CD4-positive, alpha-beta T cell treated with Interleukin-4 for 4 hours (primary cell): ENCODE results near the gene BCL6.
"Not testable (repeated sequence)": the region's sequence is repeated elsewhere in the genome, so short reads cannot be mapped to it uniquely, and the experiment has no call there.

Experiments
- DNase-seq: peaks from one replicate; pipeline ENCODE4 v3.0.0-alpha.2; 2020

The BCL6 gene

DNA sequence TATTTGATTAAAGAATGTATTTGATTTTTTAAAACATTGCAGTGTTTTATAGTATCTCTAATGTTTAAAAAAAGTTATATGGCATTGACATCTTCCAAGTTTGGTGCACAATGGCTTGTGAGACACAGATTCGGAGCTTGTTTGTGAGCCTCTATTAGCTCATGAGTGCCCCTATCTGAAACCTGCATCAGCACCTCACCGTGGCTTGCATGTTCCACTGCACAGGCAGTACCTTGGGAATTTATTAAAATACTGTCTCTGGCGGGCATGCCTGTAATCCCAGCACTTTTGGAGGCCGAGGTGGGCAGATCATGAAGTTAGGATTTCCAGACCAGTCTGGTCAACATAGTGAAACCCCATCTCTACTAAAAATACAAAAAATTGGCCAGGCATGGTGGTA lies 36.1 kb downstream of the BCL6 start:
- no peak for DNase-seq

DNA sequence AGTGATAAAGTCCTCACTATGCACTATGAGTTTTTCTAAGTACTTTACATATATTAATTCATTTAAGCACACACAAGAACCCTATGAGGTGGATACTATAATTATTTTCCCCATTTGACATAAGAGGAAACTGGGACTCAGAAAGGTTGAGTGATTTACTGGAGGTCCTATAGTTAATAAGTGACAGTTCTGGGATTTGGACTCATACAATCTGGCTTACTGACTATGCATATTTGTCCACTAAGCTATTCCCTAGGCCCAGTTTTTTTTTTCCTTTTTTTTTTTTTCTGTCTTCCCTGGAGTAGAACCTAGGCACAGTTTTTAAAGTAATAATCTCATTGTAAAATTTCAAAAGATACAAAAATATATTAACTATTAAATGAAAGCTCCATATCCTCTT lies 36.6 kb downstream of the BCL6 start:
- DNase-seq: no peak

DNA sequence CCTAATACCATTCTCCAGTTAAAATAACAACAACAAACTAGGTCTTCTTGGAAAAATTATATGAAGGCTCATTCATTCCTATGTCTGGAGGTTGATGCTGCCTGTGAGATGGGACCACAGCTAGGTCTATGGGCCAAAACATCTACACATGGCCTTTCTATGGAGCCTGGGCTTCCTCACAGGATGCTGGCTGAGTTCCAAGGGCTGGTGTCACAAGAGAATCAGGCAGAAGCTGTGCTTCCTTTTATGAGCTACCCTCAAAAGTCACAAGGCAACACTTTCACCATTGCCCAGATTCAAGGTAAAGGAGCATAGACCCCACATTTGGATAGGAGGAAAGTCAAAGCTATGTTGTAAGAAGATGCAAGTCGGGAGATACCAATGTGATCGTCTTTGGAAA lies 38.3 kb downstream of the BCL6 start:
- DNase-seq: no peak

DNA sequence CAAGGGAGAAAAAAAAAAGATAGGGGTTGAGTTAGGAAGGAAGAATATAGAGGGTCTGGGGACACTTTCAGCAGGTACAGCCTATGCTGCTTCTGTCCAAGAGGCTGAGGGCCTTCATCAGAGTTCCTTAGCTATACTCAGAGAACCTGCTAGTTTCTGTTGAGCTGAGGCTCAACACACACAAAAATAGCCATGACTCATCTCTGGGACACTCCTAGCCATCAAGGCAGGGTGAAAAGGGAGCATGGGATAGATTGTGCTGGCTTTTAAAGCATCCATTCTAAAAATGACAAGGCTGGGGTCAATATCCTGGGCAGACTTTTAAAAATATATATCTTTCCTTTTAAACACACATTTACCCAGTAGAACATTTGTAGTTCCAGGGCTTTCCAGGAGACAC lies 40.1 kb downstream of the BCL6 start:
- no peak for DNase-seq

DNA sequence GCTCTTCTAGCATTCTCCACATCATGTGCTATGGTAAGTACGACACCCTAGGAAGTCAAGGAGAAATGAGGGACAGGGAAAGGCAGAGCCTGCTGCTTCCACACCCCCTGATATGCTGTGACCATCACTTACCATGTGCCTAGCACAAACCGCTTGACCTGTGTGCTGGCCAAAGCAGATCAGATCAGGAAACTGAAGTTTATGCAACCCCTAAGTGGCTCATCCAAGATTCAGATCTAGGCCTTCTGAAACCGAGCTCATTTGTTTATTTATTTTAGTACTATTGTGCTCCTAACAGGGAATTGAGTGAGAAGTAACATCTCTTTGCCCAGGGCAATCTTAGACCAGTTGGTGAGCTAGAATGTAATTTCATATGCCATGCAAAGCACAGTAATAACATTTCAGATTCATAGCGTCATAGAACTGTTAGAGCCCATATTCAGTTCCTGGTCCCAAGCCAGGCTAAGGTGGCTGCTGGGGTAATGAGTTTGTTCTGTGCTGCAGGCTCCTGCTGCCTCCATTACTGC lies 42.7 kb downstream of the BCL6 start, which contains the start of gene RTP2:
TSS of gene RTP2 (minus strand) at position 51 of the 527 bp plus-strand sequence. CDS start 429 bp downstream, outside the sequence.
- no peak for DNase-seq

DNA sequence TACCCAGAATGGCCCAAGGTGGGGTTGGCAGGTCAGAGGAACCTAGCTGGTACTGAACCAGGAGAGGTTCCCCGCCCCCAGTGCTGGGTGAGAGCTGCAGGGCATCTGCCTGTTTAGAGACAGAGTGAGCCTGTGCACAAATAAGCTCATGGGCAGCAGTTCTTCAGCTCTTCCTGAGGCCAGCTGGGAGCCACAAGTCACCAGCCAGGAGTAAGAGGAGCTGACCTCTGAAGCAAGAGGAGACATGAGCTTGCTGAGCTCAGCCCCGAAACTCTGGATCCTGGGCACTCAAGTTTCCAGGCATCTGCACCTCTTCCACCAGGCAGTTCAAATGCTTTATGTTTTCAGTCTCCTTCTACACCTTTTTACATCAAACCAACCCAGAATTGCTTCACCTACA lies 45.0 kb downstream of the BCL6 start:
- no peak for DNase-seq

DNA sequence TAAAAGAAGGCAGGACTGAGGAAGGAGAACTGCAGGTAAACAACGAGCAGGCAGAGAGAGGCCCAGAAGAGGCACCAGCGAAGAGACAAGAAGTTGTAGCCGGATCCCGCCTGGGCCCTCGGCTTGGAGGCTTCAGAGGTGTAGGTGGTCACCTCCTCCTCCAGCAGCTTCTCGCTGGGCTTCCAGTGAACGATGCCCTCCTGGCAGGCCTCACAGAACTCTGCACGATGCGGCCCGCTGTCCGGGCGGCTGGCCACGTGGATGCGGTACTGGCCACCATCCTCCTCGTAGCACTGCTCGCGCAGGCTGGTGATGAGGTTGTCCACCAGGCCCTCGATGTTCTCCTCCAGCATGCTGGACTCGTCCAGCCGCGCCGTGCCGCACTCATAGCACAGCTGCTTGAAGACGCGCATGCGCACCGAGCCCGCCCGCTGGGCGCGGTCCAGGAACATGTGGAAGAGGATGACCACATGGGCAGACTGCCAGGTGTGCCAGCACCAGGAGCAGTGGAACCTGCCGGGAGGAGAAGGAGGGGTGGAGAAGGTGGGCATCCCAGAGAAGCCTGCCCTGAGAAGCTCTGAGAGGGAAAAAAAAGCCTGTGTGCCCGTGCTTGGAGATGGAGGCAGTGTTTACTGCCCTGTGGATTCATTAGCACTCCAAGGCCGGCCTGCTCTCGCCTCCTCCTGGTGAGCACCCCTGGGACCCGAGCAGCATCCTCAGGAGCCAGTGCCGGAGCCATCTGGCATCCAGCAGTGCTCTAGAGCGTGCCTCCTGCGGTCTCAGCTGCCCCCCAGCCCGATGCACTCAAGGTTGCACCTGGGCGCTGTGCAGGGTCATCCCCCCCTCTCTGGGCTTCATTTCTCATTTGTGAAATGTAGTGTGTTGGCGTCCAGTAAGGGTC lies 46.5 kb downstream of the BCL6 start:
- DNase-seq: no peak

DNA sequence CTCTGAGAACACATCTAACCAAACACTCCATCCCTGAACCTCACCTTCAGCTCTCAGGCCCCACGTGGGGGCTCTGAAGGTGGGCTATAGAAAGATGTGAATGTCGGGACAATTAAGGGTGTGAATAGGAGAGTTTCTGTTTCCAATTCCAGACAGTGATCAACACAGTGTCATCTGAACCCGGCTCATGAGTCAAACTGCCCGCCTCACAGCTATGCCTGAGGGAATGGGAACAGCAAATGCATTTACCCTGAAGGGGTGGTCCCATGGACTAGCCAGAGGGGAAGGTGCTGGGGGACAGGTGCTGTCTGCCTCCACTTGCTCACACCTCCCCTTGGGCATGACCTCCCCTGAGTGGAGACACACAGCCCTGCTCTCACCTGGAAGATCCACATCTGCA lies 49.2 kb downstream of the BCL6 start:
- DNase-seq: no peak

DNA sequence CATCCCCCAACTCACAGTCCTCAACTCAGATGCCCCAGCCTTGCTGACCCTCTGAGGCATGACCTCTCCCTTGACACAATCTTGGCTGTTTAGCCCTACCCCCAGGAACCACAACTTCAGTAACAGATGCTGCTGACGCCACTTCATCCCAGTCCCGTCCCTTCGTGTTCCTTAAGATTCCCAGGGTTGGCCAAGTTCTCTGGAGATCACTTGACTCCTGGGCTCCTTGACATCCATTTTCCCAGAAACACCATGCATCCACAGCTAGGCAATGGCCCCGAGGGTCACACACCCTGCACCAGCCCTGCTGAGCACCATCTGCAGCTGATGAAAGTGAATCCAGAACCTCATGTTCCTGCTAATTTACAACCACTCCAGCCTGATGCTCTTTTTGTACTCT lies 49.8 kb downstream of the BCL6 start:
- DNase-seq: no peak

DNA sequence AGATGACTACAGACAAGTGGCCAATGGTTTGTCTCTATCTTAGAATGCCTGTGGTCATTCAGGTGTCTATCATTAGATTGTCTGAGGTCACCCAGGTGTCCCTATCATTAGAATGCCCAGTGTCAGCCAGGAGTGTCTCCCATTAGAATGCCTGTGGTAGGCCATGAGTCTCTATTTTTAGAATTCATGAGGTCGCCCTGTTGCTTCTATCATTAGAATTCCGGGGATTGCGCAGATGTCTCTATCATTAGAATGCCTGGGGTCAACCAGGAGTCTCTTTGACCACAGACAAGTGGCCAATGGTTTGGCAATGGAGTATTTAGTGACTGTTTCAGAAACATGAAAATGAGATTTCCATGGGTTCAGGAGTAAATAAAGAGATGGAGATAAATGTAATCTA lies 50.5 kb downstream of the BCL6 start:
- DNase-seq: no peak

DNA sequence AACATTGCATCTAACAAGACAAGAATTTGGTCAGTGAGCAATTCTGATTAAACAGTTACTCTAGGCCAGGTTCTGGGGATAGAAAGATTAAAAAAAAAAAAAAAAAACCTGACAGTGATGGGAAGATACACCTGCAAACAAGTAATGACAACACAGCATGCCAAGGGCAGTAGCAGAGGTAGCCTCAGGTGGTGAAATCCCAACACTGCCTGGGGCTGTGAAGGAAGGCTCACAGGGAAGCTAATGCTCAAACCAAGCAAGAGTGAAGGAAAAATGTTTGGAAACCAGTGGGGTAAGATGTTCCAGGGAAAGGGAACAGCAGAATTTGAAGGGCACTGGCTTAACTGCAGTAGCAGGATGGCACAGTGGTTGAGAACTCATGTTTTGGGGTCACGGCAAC lies 51.8 kb downstream of the BCL6 start:
- no peak for DNase-seq

DNA sequence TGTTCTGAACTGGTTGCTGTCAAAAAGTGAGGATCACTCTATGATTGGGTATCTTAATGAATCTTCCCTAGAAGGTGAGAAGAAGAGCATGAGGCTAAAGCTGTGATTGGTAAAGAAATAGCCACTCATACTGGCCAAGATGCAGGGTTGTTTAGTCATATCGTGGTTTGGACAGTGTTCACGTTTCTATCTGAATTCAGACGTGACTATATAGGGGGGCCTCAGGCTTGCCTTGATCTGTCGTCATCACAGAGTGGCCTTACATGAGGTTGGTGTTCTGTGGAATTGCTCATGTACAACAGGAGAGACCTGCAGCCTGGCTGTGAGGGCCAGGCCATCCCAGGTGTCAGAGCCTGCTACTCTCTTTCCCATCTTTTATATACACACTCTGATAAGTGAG lies 55.3 kb downstream of the BCL6 start:
- DNase-seq: no peak

DNA sequence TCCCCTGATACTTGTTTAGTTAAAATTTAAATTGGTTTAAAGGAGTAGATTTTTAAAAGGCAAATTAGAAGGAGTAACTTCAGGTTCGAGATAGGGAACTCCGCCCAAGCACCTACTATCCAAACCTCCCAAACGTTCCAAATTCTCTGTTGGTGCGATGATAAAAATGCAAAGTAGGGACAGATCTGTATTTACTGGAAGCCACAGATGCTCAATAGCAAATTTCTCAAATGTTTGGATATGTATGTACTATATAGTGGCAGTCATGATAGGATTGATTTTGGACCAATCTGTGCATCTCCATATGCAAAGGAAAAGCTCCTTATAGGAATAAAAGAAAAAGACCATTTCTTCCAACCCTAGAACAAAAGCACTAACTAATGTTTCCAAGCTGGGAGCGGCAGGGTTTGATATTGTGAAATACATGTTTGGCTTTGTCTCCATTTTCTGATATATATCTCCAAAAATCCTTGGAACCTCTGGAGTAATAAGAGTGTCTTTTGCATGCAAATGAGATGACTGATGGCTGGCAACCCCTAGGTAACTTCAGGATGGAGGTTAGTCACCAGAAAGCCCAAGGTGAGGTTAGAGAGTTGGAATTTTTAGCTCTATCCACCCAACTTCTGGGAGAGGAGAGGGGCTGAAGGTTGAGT lies 58.5 kb downstream of the BCL6 start:
- DNase-seq: no peak

DNA sequence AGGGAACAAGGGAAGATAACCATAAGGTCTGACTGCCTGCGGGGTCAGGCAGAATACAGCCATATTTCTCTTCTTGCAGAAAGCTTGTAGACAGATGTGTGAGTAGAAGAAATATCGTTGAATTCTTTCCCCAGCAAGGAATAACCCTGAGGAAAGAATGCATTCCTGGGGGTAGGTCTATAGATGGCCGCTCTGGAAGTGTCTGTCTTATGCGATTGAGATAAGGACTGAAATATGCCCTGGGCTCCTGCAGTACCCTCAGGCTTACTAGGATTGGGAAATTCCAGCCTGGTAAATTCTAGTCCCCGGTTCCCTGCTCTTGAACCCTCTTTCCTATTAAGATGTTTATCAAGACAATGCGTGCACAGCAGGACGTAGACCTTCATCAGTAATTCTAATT lies 59.3 kb downstream of the BCL6 start:
- no peak for DNase-seq

DNA sequence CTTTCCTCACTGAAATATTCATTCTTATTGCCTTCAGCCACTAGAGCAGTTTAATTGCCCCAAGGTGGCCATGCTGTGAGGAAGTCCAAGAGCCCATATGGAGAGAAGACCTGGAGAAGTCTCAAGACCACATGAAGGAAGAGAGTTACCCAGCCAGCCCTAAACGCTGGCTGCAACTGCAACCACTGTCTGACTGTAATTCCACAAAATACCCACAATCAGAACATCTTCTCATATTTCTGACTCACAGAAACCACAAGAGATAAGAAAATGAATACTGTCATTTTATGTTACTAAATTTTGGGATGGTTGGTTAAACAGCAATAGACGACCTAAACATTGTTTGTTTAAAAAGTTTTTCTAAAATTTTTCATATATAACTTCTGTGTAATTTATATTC lies 60.4 kb downstream of the BCL6 start:
- DNase-seq: no peak

DNA sequence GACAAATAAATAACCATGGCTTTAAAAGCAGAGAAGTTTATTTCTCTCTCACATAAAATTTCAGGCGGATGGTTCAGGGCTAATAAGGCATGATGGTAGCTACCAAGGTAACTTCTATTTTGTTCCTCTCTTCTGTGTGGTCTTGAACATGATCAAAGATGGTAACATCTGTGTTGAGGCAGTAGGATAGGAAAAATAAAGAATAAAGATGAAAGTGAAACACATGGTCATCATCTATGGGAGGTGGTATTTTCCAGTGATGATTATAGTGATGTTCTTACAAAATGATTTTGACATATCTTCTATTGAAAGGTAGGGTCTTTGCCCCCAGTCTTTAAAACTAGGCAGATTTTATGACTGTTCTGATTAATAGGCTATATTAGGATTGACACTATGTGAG lies 60.8 kb downstream of the BCL6 start:
- no peak for DNase-seq

DNA sequence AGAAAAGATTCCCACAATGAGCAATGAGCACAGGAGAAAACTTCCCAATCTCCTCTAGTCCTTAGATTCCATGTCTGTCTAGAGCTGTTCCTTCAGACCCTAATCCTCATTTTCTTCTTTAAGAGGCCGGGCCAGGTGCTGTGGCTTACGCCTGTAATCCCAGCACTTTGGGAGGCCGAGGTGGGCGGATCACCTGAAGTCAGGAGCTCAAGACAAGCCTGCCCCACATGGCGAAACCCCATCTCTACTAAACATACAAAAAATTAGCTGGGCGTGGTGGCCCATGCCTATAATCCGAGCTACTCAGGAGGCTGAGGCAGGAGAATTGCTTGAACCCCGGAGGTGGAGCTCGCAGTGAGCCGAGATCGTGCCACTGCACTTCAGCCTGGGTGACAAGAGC lies 63.5 kb downstream of the BCL6 start:
- DNase-seq: not testable (repeated sequence)

DNA sequence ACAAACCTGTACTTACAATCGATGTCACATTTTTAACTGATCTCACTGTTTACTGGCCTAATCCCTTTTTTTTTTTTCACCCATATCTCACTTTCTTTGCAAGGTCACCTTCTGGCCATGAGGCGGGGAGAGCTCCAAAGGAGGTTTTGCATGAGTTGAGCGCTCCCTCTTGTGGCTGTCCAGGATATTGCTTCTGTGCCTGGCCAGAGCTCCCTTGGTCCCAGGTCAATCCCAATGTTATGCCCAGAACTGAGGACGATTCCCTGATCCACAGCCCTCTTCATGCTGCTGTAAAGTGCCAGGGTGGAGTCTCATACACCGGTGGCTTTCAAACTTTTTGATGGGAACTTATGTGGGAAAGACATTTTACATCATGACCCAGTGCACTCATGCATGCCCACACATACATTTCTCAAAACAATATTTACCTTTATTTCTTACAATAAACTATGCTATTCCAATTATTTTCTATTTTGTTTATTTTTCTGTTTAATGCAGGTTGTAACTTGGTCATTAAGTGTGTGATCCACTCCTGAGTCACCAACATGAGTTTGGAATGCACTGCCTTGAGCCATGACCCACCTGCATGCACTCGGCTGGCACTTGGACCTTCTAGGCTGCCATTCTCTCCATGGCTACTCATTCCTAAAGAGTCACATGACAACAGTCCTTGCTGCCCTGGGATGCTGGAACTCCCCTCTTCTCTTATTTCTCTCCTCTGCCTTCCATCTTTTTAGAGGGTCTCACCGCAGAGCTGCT lies 65.5 kb downstream of the BCL6 start:
- DNase-seq: peak; percentile 58

DNA sequence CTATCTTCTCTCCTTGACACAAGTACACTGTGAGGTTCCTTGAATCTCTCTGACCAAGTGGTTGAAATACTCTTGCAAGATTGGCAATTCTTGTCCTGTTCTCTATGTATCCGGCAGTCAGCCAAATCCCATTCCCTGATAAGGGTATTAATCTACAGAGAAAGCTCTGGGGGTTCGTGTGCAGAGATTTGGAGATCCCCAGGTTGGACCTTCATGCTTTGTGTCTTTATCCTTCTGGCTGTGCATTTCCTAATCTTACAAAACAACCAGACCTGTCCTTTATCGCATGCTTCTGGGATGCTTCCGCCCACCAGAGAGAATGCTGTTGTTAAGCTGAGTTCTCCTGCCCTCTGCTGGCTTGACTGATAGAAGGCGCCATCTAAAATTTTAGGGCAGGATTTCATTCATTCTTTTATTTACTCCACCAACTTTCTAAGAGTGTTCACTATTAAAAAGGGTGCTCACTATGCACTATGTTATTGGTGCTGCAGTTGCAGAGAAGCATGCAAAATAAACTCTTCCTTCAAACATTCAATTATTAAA lies 66.5 kb downstream of the BCL6 start:
- peak; percentile 15 for DNase-seq

DNA sequence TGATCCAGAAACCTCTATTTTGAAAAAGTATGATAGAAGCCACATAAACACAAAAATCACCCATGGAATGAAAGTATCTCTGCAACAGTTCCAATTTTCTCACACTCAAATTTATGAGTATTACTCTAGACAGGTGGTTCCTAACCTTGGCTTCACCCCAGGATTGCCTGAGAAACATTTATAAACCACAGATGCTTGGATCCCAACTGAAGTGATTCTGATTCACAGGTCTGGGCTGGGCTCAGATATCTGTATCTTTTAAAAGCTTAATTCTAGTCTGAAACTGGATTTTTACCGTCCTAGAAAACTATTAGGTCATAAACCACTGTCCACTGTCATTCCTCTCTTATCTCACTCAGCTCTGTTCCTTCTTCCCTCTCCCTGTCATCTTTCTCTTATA lies 67.7 kb downstream of the BCL6 start:
- no peak for DNase-seq

DNA sequence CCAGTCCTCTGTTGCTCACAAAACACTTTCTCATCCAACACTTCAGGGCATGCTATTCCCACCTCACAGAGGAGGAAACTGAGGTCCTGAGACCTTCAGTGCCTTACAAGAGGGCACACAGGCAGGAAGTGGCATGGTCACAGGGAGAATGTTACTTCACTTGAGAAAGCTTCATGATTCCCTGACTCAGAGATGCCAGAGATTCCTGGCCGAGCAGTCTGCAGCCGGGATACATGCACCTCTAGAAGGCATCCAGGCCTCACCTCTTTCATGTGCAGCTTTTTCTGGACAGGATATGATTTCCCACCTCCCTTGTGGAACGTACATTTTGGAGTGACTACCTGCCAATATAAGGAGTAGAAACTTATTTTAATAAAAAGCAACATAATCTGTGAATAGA lies 72.3 kb downstream of the BCL6 start:
- DNase-seq: no peak
